ENCODE data around the gene LRP5.
A peak's percentile ranks its signal among the peaks of the same experiment; 100 is the strongest.
"Not testable (repeated sequence)": the region's sequence is repeated elsewhere in the genome, so short reads cannot be mapped to it uniquely, and the experiment has no call there.

Gene LRP5

GRCh38 chr11:68442433-68442832 lies 130.0 kb downstream of the LRP5 start:
- no peak for DNase-seq (ENCODE audit: low spot score)

GRCh38 chr11:68444566-68444965 lies 132.2 kb downstream of the LRP5 start:
- no peak for DNase-seq (ENCODE audit: low spot score)

DNA sequence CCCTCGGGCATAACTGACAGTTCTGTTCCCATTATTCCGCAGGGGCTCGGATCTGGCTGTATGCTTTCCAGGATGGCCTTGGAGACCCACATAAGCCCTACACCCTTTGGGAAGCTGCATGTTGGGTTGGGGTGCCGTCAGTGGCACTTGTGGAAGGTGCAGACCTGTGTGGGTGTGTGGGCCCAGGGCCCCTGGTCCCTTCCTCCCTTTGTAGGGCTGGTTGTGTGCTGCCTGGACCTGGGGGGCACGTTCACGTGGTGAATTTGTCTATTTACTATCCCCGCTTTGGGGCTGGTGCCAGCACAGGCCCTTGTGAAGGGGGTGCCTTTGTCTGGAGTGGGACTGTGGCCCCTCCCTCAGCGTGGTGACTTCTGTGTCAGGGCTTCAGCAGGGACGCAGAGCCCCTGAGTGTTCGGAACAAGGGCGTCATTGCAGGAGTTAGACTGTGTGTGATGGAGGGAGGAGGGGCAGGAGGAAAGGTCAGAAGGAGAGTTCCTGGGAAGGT lies 133.2 kb downstream of the LRP5 start:
- no peak for DNase-seq (ENCODE audit: low spot score)

GRCh38 chr11:68446046-68446725 lies 133.8 kb downstream of the LRP5 start:
- DNase-seq (ENCODE audit: low spot score), result no peak

GRCh38 chr11:68447015-68447801 lies 134.8 kb downstream of the LRP5 start:
- DNase-seq (ENCODE audit: low spot score), result peak; percentile 82

GRCh38 chr11:68447914-68448313 lies 135.5 kb downstream of the LRP5 start:
- DNase-seq (ENCODE audit: low spot score), result not testable (repeated sequence)

GRCh38 chr11:68448604-68449011 lies 136.2 kb downstream of the LRP5 start:
- DNase-seq (ENCODE audit: low spot score), result no peak

DNA sequence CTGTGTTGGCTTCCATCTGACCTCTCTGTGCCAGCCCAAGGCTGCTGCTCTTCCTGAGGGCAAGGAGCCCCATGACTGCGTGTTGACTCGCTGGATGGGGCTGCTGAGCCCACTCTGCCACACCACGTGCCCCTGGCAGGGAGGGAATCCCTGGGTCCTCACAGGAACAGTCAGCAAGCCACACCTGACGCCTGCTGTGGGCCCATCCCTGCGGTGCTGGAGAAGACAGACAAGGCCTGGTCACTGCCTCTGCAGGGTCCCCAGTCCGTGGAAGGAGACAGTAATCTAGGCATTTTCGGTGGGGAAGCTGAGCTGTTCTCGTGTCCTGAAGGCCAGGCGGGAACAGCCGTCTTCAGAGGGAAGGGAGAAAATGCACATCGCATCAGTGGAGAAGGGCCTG lies 137.6 kb downstream of the LRP5 start:
- DNase-seq (ENCODE audit: low spot score), result no peak

- DNase-seq (ENCODE audit: low spot score), result no peak
Observed at GRCh38 chr11:68450711-68451110, 138.3 kb downstream of the LRP5 start.

DNA sequence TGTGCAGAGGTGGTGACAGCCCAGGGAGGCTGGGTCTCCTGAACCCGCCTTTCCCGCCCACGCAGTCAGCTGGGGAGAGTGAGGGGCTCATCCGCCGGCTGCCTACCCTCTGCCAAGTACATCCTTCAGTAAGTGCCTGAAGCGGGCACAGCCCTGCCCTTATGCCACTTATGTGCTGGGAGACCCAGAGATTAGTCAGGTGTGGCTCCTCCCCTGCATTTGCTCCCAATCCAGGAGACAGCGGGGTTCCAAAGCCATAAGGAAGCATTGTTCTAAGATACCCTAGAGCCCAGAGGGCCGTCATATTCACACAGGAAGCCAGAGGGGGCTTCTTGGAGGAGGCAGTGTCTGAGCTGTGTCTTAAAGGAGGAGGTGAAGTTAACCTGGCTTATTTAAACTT lies 142.4 kb downstream of the LRP5 start:
- DNase-seq (ENCODE audit: low spot score), result no peak

DNA sequence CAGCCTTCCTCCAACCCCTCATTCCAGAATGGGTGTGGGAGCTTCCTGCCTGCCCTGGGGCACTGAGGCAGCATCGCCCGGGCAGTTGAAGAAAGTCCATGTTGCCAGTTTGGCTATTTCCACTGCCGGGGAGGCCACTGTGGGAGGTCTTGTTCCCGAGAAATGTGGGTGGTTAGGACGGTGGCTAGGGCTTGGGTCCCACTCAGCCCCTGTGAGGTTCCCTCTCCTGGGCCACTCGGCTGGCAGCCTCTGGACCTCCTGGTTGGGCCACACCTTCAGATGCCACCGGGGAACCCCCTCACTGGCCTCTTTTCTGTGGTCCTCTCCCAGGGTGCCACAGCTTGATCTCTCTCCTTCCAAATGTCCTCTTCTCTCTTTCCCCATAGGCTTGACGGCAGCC lies 143.1 kb downstream of the LRP5 start:
- no peak for DNase-seq (ENCODE audit: low spot score)

GRCh38 chr11:68457216-68457897 lies 145.0 kb downstream of the LRP5 start:
- no peak for DNase-seq (ENCODE audit: low spot score)

DNA sequence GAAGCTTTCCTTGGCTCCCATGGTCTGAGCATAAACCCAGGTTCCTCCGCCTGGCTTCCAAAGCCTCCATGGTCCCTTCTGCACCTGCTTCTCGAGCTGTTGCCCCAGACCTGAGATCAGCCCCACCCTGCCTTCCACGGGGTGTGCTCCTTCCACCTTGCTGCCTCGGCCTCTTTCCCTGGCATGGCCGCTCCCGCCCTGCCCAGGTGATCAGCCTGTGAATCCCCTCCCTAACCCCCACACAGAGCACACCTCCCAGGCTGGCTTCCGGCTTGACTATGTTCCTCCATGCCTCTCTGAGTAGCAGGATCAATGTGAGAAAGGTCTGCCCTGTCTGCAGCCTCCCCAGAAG lies 145.5 kb downstream of the LRP5 start:
- DNase-seq (ENCODE audit: low spot score), result no peak

- not testable (repeated sequence) for DNase-seq (ENCODE audit: low spot score)
Observed at GRCh38 chr11:68458340-68458739, 145.9 kb downstream of the LRP5 start.

GRCh38 chr11:68459886-68460740 lies 147.7 kb downstream of the LRP5 start:
- peak; percentile 99 for DNase-seq (ENCODE audit: low spot score)

DNA sequence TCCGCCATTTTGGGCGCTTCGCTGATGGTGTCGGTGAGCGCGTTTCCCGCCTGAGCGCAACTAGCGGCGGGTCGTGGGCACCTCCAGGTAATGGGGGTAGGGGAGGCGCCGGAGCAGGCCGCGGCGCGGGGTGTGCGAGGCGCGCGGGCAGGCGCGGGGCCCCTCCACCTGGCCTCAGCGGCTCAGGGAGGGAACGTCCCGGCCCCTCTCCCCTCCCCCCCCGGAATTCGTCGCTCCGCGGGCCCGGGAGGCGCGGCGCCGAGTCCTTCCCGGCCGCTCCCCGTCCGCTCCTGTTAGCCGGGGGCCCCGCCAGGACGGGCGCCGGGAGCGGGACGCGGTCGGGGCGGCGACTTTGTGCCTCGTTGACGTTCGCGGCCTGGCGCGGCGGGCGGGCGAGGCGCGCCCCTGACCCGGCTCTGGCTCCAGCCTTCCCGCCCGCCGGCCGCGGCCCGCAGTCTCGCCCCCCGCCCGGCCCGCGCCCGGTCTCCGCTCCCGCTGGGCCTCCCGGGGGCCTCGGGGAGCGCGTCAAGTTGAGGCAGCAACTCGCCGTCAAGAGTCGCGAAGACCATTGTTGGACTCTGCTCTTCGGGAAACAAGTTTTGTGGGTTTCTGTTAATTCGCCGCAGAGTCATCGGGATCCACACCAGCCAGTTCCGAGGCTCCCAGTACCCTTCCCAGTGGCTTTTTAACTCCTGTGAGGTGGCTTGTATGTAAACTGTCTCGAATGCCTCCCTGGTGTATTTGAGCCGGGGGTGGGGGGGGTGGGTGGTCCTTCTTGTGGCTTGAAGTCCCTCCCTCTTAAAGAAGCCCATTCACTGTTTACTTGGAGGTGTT lies 148.6 kb downstream of the LRP5 start, which contains the start of gene PPP6R3:
Gene PPP6R3 (plus strand): TSS at position 12 of the 834 bp plus-strand sequence. CDS start 76,913 bp downstream, outside the sequence.
- DNase-seq (ENCODE audit: low spot score), result no peak

DNA sequence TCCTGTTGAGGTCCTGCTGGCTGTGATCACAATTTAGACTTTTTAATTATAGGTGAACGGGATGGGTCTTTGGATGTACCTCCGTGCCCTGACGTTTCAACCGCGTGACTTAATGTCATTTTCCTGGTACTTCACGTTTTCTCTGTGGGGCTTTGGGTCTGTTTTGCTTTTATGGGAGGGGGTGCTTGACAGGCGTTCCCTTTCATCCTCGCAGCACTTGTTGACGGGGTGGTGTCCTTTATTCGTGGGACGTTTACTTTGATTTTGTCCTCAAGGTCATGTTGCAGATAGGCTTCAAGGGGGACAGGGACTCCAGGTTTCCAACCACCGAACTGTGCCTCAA lies 149.2 kb downstream of the LRP5 start:
- DNase-seq (ENCODE audit: low spot score), result no peak

GRCh38 chr11:68463714-68464113 lies 151.3 kb downstream of the LRP5 start:
- DNase-seq (ENCODE audit: low spot score), result no peak

- no peak for DNase-seq (ENCODE audit: low spot score)
Observed at GRCh38 chr11:68467201-68467834, 154.9 kb downstream of the LRP5 start.

GRCh38 chr11:68468217-68468828 lies 155.9 kb downstream of the LRP5 start:
- DNase-seq (ENCODE audit: low spot score), result no peak
